Transverse colon (tissue), 4 donors: Measurements from ENCODE around the gene RAB24. TPM values are rescaled to one million over a fixed set of nuclear protein-coding genes. Genes with fewer than 3 reads are reported as not detected.

Source experiments
- DNase-seq: peaks from one replicate; pipeline ENCODE4 v3.0.0-alpha.2; 2019
- H3K27ac ChIP-seq, 4 donors: fragments of 200-600 bp; sonication (generic); 2 replicates each; pipeline ENCODE4 v1.5.1; 2016 to 2018; ENCODE audit warnings: inconsistent platforms in 4 of 4
- H3K27me3 ChIP-seq: fragments of 200-600 bp; sonication (generic); 2 replicates; pipeline ENCODE4 v1.5.1; 2017; ENCODE audit warnings: inconsistent platforms
- H3K36me3 ChIP-seq, 4 donors: fragments of 200-600 bp; sonication (generic); 2 replicates each; pipeline ENCODE4 v1.5.1; 2017 to 2019; ENCODE audit warnings: inconsistent platforms in 4 of 4
- H3K4me1 ChIP-seq, 4 donors: fragments of 200-600 bp; sonication (generic); 2 replicates each; pipeline ENCODE4 v1.5.1; 2017 to 2020; ENCODE audit warnings: inconsistent platforms in 4 of 4
- H3K4me3 ChIP-seq, 4 donors: fragments of 200-600 bp; sonication (generic); 1 replicate in 1 of 4; 2 replicates in 3 of 4; pipeline versions ENCODE4 v1.5.1 to v1.6.1; 2017 to 2019; ENCODE audit warnings: inconsistent platforms in 4 of 4
- H3K9me3 ChIP-seq, 2 donors: fragments of 200-600 bp; sonication (generic); 2 replicates each; pipeline ENCODE4 v1.5.1; 2017 to 2019; ENCODE audit warnings: inconsistent platforms in 2 of 2
- EP300 ChIP-seq: sonication (generic); formaldehyde crosslinking; IDR thresholded peaks from one replicate; pipeline ENCODE4 v1.6.1; 2017; ENCODE audit warnings: antibody characterized with exemption, low read depth
- POLR2A ChIP-seq: fragments of 450-650 bp; IDR thresholded peaks from one replicate; pipeline ENCODE4 v1.6.1; 2016; ENCODE audit warnings: antibody characterized with exemption, mild to moderate bottlenecking, moderate library complexity
- POLR2AphosphoS5 ChIP-seq, 3 donors: sonication (generic); formaldehyde crosslinking; IDR thresholded peaks; one replicate each; pipeline ENCODE4 v1.6.1; 2016; ENCODE audit warnings: antibody characterized with exemption in 3 of 3
- WGBS, 2 donors: methylation state at CpG; one replicate each; pipeline ENCODE4 v1.1.5; 2018; ENCODE audit warnings: low coverage in 1 of 2; 5-methylcytosine and 5-hydroxymethylcytosine counted together
- in situ Hi-C, 4 donors: fragments of 200-750 bp; cut with MboI; loops; one replicate each; pipeline versions ENCODE4 v1.15.0 to v1.15.1; 2017; ENCODE audit warnings: low sequenced_read_pairs in 3 of 4, low pct_ligation_motif_present in 1 of 4, low pct_unique_long_range_greater_than_20kb in 1 of 4
- intact Hi-C: fragments of 100-400 bp; cut with DNase I; formaldehyde crosslinking; loops from one replicate; pipeline ENCODE4 v1.15.1; 2023; ENCODE audit warnings: low total_unique reads
- total RNA-seq, 4 donors: library from RNA; depleted of rRNA; stranded (reverse); fragments of >200 nt; gene quantifications; one replicate each; pipeline ENCODE4 v1.1.0, GENCODE V29; 2016
- TF ChIP-seq, protein P1 (sequence below), 5 experiments: fragments of 200-600 bp in 3 of 5; fragments of 450-650 bp in 2 of 5; sonication (generic) in 3 of 5; IDR thresholded peaks; 1 replicate in 2 of 5; 2 replicates in 3 of 5; pipeline ENCODE4 v1.5.1; 2016 to 2017; ENCODE audit warnings: antibody characterized with exemption in 5 of 5, inconsistent platforms in 3 of 5, mild to moderate bottlenecking in 2 of 5, moderate library complexity in 1 of 5

RAB24 gene
- total RNA-seq, 4 donors from 2014 or later: 38.2 to 68.1 (median 51.8) TPM

DNA sequence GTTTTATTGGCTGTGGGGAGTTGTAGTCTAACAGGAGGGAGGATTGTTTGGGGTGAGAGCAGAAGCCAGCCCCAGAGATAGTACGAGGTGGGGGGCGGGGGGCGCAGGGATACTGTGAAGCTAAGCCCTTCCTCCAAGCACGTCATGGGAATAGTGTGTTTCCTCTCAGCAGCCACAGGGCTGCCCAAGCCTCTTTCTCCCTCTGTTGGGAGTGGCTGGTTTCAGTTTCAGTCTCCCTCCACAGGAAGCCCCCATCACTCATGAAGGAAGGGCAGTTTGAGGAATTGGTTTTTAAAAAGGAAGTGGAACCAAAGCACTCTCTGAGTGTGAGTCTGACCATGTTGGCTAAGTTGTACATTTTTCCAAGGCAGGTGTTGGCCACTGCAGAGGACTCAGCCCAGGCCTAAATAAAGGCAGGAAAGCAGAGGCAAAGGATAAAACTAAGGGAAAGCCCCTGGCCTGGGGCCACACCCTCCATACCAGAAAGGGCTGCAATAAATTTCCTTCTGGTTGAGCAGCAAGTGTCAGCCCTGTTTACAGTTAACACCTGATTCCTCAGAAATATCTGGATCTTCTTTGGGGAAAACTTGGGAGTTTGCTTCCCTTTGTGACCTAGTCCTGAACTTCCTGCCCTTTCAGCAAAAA lies 3.2 kb downstream of the RAB24 start:
- DNase-seq: peak; percentile 76
- 5% methylated on average over 4 of the region's 4 CpGs; no CpG with 5 or more reads in 1 of the 2 donors for WGBS, 2 donors
- peaks cover 47 to 74% (median 56%) of the 10 kb centered on the region in 4 donors for H3K4me1 ChIP-seq
- in situ Hi-C loops (loop anchor here in 1 of 4 donors (25.0 kb wide), 1 partner anchor 162 kb away; the partner anchor contains the start of gene DBN1), intact Hi-C loops (no loop called here)
- no peaks in the 10 kb centered on the region for H3K9me3 ChIP-seq
- H3K36me3 ChIP-seq: peaks cover 0 to 2% (median under 1%) of the 10 kb centered on the region in 4 donors
- H3K4me3 ChIP-seq: no peak overlapping the region
- peak overlapping the region; percentile 89 to 92 (median 91) for H3K27ac ChIP-seq
- TF ChIP-seq POLR2A: no peak
- TF ChIP-seq, protein P1, sequence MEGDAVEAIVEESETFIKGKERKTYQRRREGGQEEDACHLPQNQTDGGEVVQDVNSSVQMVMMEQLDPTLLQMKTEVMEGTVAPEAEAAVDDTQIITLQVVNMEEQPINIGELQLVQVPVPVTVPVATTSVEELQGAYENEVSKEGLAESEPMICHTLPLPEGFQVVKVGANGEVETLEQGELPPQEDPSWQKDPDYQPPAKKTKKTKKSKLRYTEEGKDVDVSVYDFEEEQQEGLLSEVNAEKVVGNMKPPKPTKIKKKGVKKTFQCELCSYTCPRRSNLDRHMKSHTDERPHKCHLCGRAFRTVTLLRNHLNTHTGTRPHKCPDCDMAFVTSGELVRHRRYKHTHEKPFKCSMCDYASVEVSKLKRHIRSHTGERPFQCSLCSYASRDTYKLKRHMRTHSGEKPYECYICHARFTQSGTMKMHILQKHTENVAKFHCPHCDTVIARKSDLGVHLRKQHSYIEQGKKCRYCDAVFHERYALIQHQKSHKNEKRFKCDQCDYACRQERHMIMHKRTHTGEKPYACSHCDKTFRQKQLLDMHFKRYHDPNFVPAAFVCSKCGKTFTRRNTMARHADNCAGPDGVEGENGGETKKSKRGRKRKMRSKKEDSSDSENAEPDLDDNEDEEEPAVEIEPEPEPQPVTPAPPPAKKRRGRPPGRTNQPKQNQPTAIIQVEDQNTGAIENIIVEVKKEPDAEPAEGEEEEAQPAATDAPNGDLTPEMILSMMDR (IDR thresholded peaks at IDR 0.05): peak in 2 of 5 experiments; percentile 19 to 21
- H3K27me3 ChIP-seq: no peaks in the 10 kb centered on the region

- TF ChIP-seq, protein P1 (IDR thresholded peaks at IDR 0.05): no peak
- TF ChIP-seq POLR2AphosphoS5 (IDR thresholded peaks at IDR 0.05) (no peak), EP300 (no peak)
- DNase-seq: no peak
- in situ Hi-C loops (loop anchor here in 3 of 4 donors (25.0 kb wide), 3 partner anchors 162 to 187 kb away; partner anchors contain the start of genes DBN1 (in 1 of the 3) and NSD1 (in 1 of the 3)), intact Hi-C loops (no loop called here)
- peaks cover 40 to 67% (median 51%) of the 10 kb centered on the region in 4 donors for H3K4me1 ChIP-seq
- peaks cover 0 to 9% (median 4%) of the 10 kb centered on the region in 4 donors for H3K36me3 ChIP-seq
- no peaks in the 10 kb centered on the region for H3K27me3 ChIP-seq
- H3K9me3 ChIP-seq: no peaks in the 10 kb centered on the region
- no peak overlapping the region for H3K4me3 ChIP-seq
- 50 to 71% methylated on average over 1 to 9 of the region's 9 CpGs for WGBS, 2 donors
- H3K27ac ChIP-seq: peak overlapping the region; percentile 89 to 92 (median 91)
Observed at GRCh38 chr5:177299697-177300096, 3.8 kb downstream of the RAB24 start.

DNA sequence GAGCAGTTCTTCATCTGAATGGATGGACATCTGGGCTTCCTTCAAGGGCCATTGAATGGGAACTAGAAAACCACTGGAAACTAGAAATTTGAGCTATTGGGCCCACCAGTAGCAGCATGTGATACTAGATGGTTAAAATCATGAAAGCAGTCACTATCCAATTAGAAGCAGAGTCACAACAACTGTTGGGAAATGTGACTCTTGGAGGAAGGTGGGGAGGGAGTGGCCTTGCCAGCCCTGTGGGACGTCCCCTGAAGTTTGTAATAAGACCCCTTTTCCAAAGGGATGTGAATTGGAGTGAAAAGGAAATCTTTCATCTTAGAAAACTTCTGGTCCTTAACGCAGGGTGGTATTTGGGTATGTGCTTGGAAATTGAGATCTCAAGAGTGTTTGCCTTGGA lies 5.6 kb downstream of the RAB24 start:
- 86% methylated on average over 2 of the region's 2 CpGs for WGBS, 2 donors
- TF ChIP-seq POLR2A (no peak), POLR2AphosphoS5 (IDR thresholded peaks at IDR 0.05) (no peak), EP300 (no peak)
- TF ChIP-seq, protein P1 (IDR thresholded peaks at IDR 0.05): no peak
- Histone ChIP-seq H3K4me3 (no peak overlapping the region), H3K27ac (no peak overlapping the region), H3K9me3 (no peaks in the 10 kb centered on the region), H3K36me3 (peaks cover 0 to 26% (median 12%) of the 10 kb centered on the region in 4 donors), H3K4me1 (peaks cover 35 to 61% (median 44%) of the 10 kb centered on the region in 4 donors), H3K27me3 (no peaks in the 10 kb centered on the region)
- intact Hi-C loops: no loop called here
- in situ Hi-C loops: loop anchor here in 2 of 4 donors (25.0 kb wide), 2 partner anchors 161 to 186 kb away; partner anchors contain the start of gene NSD1 (in 1 of the 2)
- no peak for DNase-seq

DNA sequence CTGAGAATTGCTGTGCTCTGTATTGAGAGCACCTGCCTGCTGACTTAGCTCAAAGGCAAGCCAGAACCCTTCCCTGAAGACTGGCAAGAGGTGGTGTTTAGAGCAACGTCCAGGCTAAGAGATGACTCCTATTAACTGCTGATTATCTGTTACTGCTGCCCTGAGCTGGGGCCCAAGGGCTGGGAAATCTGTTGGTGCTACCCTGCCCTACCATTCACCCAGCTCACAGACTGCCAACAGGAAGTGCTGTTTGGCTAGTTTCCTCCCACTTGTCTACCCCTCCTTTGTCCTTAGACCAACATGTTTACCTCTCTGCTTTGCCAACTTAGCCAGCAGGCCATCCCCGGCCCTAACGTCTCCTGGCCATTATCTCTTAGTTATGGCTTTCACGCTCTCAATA lies 6.9 kb downstream of the RAB24 start:
- in situ Hi-C loops (loop anchor here in 2 of 4 donors (25.0 kb wide), 2 partner anchors 159 to 184 kb away; partner anchors contain the start of gene NSD1 (in 1 of the 2)), intact Hi-C loops (no loop called here)
- WGBS, 2 donors: 31 to 52% methylated on average over 3 to 4 of the region's 4 CpGs
- Histone ChIP-seq H3K9me3 (no peaks in the 10 kb centered on the region), H3K27me3 (no peaks in the 10 kb centered on the region), H3K27ac (peak overlapping the region in 1 of 4 donors; percentile 55), H3K36me3 (peaks cover 0 to 36% (median 18%) of the 10 kb centered on the region in 4 donors), H3K4me1 (peaks cover 25 to 48% (median 31%) of the 10 kb centered on the region in 4 donors), H3K4me3 (no peak overlapping the region)
- TF ChIP-seq EP300 (no peak), POLR2A (no peak), POLR2AphosphoS5 (IDR thresholded peaks at IDR 0.05) (no peak)
- TF ChIP-seq, protein P1 (IDR thresholded peaks at IDR 0.05): no peak
- DNase-seq: no peak
